Upper lobe of right lung (tissue), 1 donor: ENCODE results near the gene SRSF5. TPM values are rescaled to one million over a fixed set of nuclear protein-coding genes. Genes with fewer than 3 reads are reported as not detected.

Experiments
- ATAC-seq: fragments of 200-7000 bp; cut with Tn5 transposase; one replicate; pipeline ENCODE4 v1.9.1; 2020; ENCODE audit warnings: mild to moderate bottlenecking, moderate library complexity
- DNase-seq: peaks from one replicate; pipeline ENCODE4 v3.0.0-alpha.2; 2020
- H3K27ac ChIP-seq: fragments of 200-600 bp; one replicate; pipeline ENCODE4 v1.8.0; 2022
- H3K27me3 ChIP-seq: fragments of 200-600 bp; one replicate; pipeline ENCODE4 v1.8.0; 2022; ENCODE audit warnings: mild to moderate bottlenecking
- H3K36me3 ChIP-seq: fragments of 200-600 bp; one replicate; pipeline ENCODE4 v1.8.0; 2022
- H3K4me1 ChIP-seq: fragments of 200-600 bp; one replicate; pipeline ENCODE4 v1.8.0; 2022
- H3K4me3 ChIP-seq: fragments of 200-600 bp; one replicate; pipeline ENCODE4 v1.8.0; 2022; ENCODE audit warnings: mild to moderate bottlenecking
- H3K9me3 ChIP-seq: fragments of 200-600 bp; one replicate; pipeline ENCODE4 v1.8.0; 2022
- intact Hi-C: fragments of 100-400 bp; cut with DNase I; formaldehyde crosslinking; loops from one replicate; pipeline ENCODE4 v1.11.0; 2022
- total RNA-seq: library from RNA; stranded (reverse); fragmentation: NEBNext Ultra II Directional; extraction: Animal tissue kit (Norgen Biotek cat#: 25700); gene quantifications from one replicate; pipeline ENCODE4 v1.2.1, GENCODE V29; 2021
- TF ChIP-seq, protein P1 (sequence below): fragments of 200-600 bp; IDR thresholded peaks from one replicate; pipeline ENCODE4 v1.8.0; 2022; ENCODE audit warnings: antibody characterized with exemption
- donor health status: DM: no; HTN: yes; CAD: no; lungs with severe emphysema.

The SRSF5 gene
- total RNA-seq, 1 donor from 2014 or later: 287 TPM

GRCh38 chr14:69815556-69815955 lies 48.6 kb downstream of the SRSF5 start:
- Histone ChIP-seq H3K4me1 (no peaks in the 10 kb centered on the region), H3K4me3 (no peak overlapping the region), H3K9me3 (no peaks in the 10 kb centered on the region), H3K27ac (no peak overlapping the region), H3K27me3 (peaks cover 10% of the 10 kb centered on the region), H3K36me3 (no peaks in the 10 kb centered on the region)
- intact Hi-C loops: no loop called here
- TF ChIP-seq, protein P1, sequence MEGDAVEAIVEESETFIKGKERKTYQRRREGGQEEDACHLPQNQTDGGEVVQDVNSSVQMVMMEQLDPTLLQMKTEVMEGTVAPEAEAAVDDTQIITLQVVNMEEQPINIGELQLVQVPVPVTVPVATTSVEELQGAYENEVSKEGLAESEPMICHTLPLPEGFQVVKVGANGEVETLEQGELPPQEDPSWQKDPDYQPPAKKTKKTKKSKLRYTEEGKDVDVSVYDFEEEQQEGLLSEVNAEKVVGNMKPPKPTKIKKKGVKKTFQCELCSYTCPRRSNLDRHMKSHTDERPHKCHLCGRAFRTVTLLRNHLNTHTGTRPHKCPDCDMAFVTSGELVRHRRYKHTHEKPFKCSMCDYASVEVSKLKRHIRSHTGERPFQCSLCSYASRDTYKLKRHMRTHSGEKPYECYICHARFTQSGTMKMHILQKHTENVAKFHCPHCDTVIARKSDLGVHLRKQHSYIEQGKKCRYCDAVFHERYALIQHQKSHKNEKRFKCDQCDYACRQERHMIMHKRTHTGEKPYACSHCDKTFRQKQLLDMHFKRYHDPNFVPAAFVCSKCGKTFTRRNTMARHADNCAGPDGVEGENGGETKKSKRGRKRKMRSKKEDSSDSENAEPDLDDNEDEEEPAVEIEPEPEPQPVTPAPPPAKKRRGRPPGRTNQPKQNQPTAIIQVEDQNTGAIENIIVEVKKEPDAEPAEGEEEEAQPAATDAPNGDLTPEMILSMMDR: no peak
- no peak for DNase-seq
- no peak for ATAC-seq

DNA sequence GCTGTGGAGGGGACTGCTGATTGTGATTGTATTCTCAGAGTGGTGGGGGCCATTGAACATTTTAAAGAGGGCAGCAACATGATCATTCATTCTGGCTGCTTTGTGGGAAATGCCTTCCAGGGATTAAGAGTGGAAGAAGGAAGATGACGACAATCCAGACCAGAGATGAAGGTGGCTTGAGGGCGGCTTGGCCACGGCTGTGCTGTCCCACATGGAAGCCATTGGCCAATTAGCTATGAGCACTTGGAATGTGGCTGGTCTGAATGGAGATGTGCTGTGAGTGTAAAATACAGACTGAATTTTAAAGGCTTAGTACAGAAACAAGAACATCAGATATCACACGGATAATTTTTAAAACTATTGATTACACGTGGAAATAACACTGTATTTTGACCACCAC lies 49.3 kb downstream of the SRSF5 start:
- ATAC-seq (no peak), DNase-seq (no peak)
- TF ChIP-seq, protein P1: no peak
- Histone ChIP-seq H3K36me3 (no peaks in the 10 kb centered on the region), H3K4me1 (no peaks in the 10 kb centered on the region), H3K27me3 (peaks cover 10% of the 10 kb centered on the region), H3K27ac (no peak overlapping the region), H3K4me3 (no peak overlapping the region), H3K9me3 (no peaks in the 10 kb centered on the region)
- intact Hi-C loops: no loop called here

DNA sequence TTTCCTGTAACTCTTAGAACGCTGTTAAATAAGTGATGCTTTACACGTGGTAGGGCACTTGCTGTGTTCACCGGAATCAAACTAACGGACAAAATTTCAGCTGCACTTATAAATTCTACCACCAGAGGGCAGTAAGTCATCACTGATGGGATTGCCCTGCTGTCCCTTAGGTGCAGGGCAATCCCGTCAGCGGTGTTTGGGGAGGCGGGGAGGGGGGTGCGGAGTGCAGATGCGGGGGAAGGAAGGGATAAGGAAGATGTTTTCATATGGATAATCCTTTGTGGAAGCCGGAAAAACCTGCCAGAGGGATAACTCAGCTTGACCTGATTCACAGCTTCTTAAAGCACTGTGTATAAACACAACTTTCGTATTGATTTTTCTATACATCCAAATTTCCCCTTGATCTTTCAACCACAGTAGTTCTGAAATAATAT lies 51.8 kb downstream of the SRSF5 start:
- ATAC-seq (peak; percentile 93), DNase-seq (peak; percentile 65)
- TF ChIP-seq, protein P1: peak; percentile 81

DNA sequence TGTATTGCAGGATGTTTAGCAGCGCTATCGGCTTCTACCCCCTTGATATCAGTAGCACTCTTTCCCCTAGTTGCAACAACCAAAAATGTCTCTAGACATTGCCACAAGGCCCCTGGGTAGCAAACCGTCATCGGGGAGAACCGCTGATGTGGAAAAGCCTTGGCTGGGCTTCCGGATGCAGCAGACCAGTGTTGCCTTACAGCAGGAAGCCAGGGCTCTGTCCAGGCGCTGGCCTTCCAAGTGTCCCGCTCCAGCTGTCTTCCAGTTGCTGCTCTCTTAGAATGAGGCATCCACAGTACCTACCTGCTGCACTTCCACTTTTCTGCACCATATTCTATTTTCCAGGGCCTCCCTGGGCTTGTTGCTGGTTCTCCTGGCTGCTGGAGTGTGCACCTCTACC lies 52.7 kb downstream of the SRSF5 start:
- Histone ChIP-seq H3K27ac (no peak overlapping the region), H3K4me1 (no peaks in the 10 kb centered on the region), H3K27me3 (peaks cover 10% of the 10 kb centered on the region), H3K4me3 (no peak overlapping the region), H3K36me3 (no peaks in the 10 kb centered on the region), H3K9me3 (no peaks in the 10 kb centered on the region)
- DNase-seq: no peak
- TF ChIP-seq, protein P1: no peak
- intact Hi-C loops: loop anchor here (5.0 kb wide), 1 partner anchor 213 kb away; no protein-coding TSS in a partner anchor
- ATAC-seq: no peak

More for the DNA sequence above, 51.8 kb downstream of the SRSF5 start:
- no peak overlapping the region for H3K27ac ChIP-seq
- no peaks in the 10 kb centered on the region for H3K36me3 ChIP-seq
- intact Hi-C loops: no loop called here
- no peak overlapping the region for H3K4me3 ChIP-seq
- no peaks in the 10 kb centered on the region for H3K9me3 ChIP-seq
- H3K4me1 ChIP-seq: no peaks in the 10 kb centered on the region
- H3K27me3 ChIP-seq: peaks cover 10% of the 10 kb centered on the region

DNA sequence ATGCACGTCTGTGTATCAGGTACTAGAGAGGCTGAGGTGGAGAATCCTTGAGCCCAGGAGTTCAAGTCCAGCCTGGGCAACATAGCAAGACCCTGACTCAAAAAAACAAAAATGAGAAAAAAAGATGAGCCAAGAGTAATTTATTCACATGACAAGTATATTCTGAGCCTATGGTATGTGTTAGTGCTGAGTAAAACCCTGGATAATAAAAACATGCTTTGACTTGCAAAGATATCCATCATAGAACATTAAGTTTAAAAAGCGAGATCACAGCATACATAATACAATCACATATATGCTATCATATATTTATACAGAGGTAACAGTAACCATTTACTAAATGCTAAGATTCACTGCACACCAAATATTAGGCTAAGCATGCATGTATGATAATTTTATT lies 54.0 kb downstream of the SRSF5 start:
- Histone ChIP-seq H3K4me1 (no peaks in the 10 kb centered on the region), H3K36me3 (no peaks in the 10 kb centered on the region), H3K9me3 (no peaks in the 10 kb centered on the region), H3K4me3 (no peak overlapping the region), H3K27ac (no peak overlapping the region), H3K27me3 (peaks cover 10% of the 10 kb centered on the region)
- no peak for ATAC-seq
- TF ChIP-seq, protein P1: no peak
- intact Hi-C loops: loop anchor here (5.0 kb wide), 1 partner anchor 211 kb away; no protein-coding TSS in a partner anchor
- no peak for DNase-seq

Other genes with a start within 250 kb of the SRSF5 start
- not detected for gene CCDC177, start 192.3 kb upstream of the SRSF5 start, total RNA-seq
- 87.5 TPM for gene SUSD6, start 155.5 kb upstream of the SRSF5 start, total RNA-seq
- not detected for gene SLC10A1, start 30.1 kb downstream of the SRSF5 start, total RNA-seq
- 1.1 TPM for gene SMOC1, start 112.3 kb downstream of the SRSF5 start, total RNA-seq